Diencephalon (tissue), 1 donor: Measurements from ENCODE around the gene LRRC27. TPM values are rescaled to one million over a fixed set of nuclear protein-coding genes. Genes with fewer than 3 reads are reported as not detected.

ENCODE experiments used
- total RNA-seq: library from RNA; depleted of rRNA; stranded (reverse); fragments of >200 nt; gene quantifications from one replicate; pipeline ENCODE4 v1.2.3, GENCODE V29; 2014

The LRRC27 gene
- total RNA-seq: 16.8 TPM

GRCh38 chr10:132331601-132332432, at the start of gene LRRC27:
Gene LRRC27, plus strand, starts transcription at chr10:132332193. Its CDS starts 1,332 bp downstream, at chr10:132333525.

GRCh38 chr10:132307823-132308586, 24.0 kb upstream of the LRRC27 start, which contains the start of gene STK32C:
Gene STK32C, minus strand, starts transcription at chr10:132307950. Its CDS starts 117 bp downstream, at chr10:132307833.

GRCh38 chr10:132397036-132397541, 65.1 kb downstream of the LRRC27 start, which contains the start of gene PWWP2B:
Gene PWWP2B, plus strand, starts transcription at chr10:132397200. Its CDS starts 27 bp downstream, at chr10:132397227.

Other genes with a start within 250 kb of the LRRC27 start
- 50.3 TPM for gene DPYSL4, start 145.2 kb upstream of the LRRC27 start, total RNA-seq
- gene STK32C, start 24.2 kb upstream of the LRRC27 start, total RNA-seq: 22.4 TPM
- gene PWWP2B, start 65.0 kb downstream of the LRRC27 start, total RNA-seq: 12.5 TPM
- gene INPP5A, start 205.6 kb downstream of the LRRC27 start, total RNA-seq: 84.0 TPM